Peyer's patch (tissue), 4 donors: ENCODE results near the gene NSMCE4A. TPM values are rescaled to one million over a fixed set of nuclear protein-coding genes. Genes with fewer than 3 reads are reported as not detected.
"Not testable (repeated sequence)": the region's sequence is repeated elsewhere in the genome, so short reads cannot be mapped to it uniquely, and the experiment has no call there.

Experiments used
- DNase-seq, 3 donors: peaks; one replicate each; pipeline ENCODE4 v3.0.0-alpha.2; 2017 to 2019
- H3K27ac ChIP-seq, 4 donors: fragments of 200-600 bp; sonication (generic); one replicate each; pipeline ENCODE4 v1.5.1; 2016 to 2019
- H3K27me3 ChIP-seq, 2 donors: fragments of 200-600 bp; sonication (generic); one replicate each; pipeline ENCODE4 v1.5.1; 2019
- H3K36me3 ChIP-seq, 3 donors: fragments of 200-600 bp; sonication (generic); one replicate each; pipeline ENCODE4 v1.5.1; 2016 to 2019
- H3K4me1 ChIP-seq, 4 donors: fragments of 200-600 bp; sonication (generic); one replicate each; pipeline ENCODE4 v1.5.1; 2016 to 2019
- H3K4me3 ChIP-seq, 4 donors: fragments of 200-600 bp; sonication (generic); 1 replicate in 3 of 4; 2 replicates in 1 of 4; pipeline ENCODE4 v1.5.1; 2016 to 2019; ENCODE audit warnings: mild to moderate bottlenecking in 1 of 4
- H3K9me3 ChIP-seq, 4 donors: fragments of 200-600 bp; sonication (generic); one replicate each; pipeline ENCODE4 v1.5.1; 2016 to 2019; ENCODE audit warnings: mild to moderate bottlenecking in 1 of 4
- POLR2A ChIP-seq, 2 donors: fragments of 450-650 bp; IDR thresholded peaks; one replicate each; pipeline ENCODE4 v1.5.1; 2017; ENCODE audit warnings: antibody characterized with exemption in 2 of 2, mild to moderate bottlenecking in 2 of 2, moderate library complexity in 2 of 2
- total RNA-seq, 4 donors: library from RNA; depleted of rRNA; stranded (reverse); fragments of >200 nt; gene quantifications; one replicate each; pipeline ENCODE4 v1.1.0, GENCODE V29; 2016
- TF ChIP-seq, protein P1 (sequence below), 6 experiments: fragments of 450-650 bp in 4 of 6; fragments of 200-600 bp in 2 of 6; sonication (generic) in 1 of 6; IDR thresholded peaks; one replicate each; pipeline ENCODE4 v1.5.1; 2017 to 2019; ENCODE audit warnings: antibody characterized with exemption in 6 of 6, mild to moderate bottlenecking in 3 of 6, moderate library complexity in 1 of 6

Gene NSMCE4A
- total RNA-seq, 4 donors from 2014 or later: 59.9 to 175 (median 114) TPM

DNA sequence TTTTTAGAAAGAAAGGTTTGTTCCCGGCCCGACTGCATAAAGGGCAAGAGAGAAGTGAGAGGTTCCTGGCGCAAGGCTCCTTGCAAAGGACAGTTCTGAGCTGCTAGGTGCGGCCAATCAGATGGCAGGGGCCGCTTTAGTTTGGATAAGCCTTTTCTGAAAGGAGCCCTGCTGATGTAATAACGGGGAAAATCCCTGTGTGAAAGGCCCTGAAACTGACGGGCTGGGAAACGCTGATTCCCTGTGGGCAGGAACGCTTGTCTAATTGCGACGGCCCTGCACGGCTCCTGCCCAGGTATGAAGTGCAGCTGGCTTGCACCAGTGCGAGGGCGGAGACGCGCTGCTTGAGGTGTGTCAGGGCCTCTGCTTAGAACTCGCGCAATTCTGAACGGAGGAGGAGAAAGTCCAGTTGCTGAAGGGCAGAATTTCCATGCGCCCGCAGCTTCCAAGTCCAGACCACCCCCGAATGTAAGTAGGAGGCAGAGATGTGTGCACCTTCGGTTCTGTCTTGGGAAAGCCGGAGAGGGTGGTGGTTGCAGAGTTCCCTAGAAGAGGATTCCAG lies 44.5 kb upstream of the NSMCE4A start:
- DNase-seq: peak in 2 of 3 donors; percentile 88 to 92
- Histone ChIP-seq H3K27me3 (no peaks in the 10 kb centered on the region), H3K36me3 (no peaks in the 10 kb centered on the region), H3K4me1 (no peaks in the 10 kb centered on the region), H3K9me3 (no peaks in the 10 kb centered on the region), H3K4me3 (peak overlapping the region in 3 of 4 donors; percentile 24 to 45 (median 44)), H3K27ac (peak overlapping the region in 3 of 4 donors; percentile 71 to 95 (median 92))
- TF ChIP-seq, protein P1, sequence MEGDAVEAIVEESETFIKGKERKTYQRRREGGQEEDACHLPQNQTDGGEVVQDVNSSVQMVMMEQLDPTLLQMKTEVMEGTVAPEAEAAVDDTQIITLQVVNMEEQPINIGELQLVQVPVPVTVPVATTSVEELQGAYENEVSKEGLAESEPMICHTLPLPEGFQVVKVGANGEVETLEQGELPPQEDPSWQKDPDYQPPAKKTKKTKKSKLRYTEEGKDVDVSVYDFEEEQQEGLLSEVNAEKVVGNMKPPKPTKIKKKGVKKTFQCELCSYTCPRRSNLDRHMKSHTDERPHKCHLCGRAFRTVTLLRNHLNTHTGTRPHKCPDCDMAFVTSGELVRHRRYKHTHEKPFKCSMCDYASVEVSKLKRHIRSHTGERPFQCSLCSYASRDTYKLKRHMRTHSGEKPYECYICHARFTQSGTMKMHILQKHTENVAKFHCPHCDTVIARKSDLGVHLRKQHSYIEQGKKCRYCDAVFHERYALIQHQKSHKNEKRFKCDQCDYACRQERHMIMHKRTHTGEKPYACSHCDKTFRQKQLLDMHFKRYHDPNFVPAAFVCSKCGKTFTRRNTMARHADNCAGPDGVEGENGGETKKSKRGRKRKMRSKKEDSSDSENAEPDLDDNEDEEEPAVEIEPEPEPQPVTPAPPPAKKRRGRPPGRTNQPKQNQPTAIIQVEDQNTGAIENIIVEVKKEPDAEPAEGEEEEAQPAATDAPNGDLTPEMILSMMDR (IDR thresholded peaks at IDR 0.05): no peak
- peak; percentile 83 to 86 for TF ChIP-seq POLR2A (IDR thresholded peaks at IDR 0.05)

DNA sequence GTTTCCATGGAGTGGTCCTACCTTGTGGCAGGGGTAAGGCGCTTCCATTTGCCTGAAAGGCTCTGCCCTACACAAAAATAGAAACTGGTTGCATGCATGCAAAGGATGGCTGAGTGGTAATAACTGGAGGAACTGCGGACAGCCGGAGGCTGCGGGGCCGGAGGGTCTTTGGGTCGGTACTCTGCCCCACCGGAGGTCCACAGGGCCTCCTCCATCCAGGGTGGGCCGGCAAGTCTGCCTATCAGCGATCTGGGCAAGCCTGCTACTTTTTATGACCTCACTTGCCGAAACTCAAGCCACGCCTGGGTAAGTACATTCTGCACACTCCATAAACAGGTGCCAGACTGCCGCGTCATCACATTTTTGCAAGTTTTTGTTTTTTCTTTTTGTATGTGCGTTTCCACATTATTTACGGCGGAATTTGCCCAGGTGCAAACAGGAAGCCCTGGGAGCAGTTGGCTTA lies 44.0 kb upstream of the NSMCE4A start:
- H3K27ac ChIP-seq: peak overlapping the region in 3 of 4 donors; percentile 71 to 95 (median 92)
- no peaks in the 10 kb centered on the region for H3K9me3 ChIP-seq
- H3K36me3 ChIP-seq: no peaks in the 10 kb centered on the region
- no peaks in the 10 kb centered on the region for H3K27me3 ChIP-seq
- H3K4me1 ChIP-seq: no peaks in the 10 kb centered on the region
- H3K4me3 ChIP-seq: peak overlapping the region in 3 of 4 donors; percentile 0 to 45 (median 44)
- no peak for TF ChIP-seq POLR2A (IDR thresholded peaks at IDR 0.05)
- TF ChIP-seq, protein P1 (IDR thresholded peaks at IDR 0.05): no peak
- peak in 2 of 3 donors; percentile 61 to 71 for DNase-seq

DNA sequence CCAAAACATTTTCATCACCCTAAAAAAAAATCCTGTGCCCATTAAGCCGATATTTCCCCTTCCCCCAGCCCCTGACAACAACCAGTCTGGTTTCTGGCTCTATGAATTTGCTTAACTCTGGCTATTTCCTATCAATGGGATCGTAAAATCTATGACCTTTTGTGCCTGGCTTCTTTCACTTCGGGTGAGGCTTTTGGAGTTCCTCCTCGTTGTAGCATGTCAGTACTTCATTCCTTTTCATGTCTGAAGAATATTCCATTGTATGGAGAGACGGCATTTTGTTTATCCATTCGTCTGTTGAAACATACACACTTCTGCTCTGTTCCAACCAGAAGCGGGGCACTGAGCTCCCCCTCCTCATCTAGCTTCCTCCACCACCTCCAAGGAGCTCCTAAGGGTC lies 43.5 kb upstream of the NSMCE4A start:
- DNase-seq: peak in 1 of 3 donors; percentile 24
- H3K27ac ChIP-seq: peak overlapping the region in 3 of 4 donors; percentile 71 to 95 (median 92)
- H3K4me3 ChIP-seq: peak overlapping the region in 3 of 4 donors; percentile 0 to 45 (median 44)
- TF ChIP-seq, protein P1 (IDR thresholded peaks at IDR 0.05): no peak
- TF ChIP-seq POLR2A (IDR thresholded peaks at IDR 0.05): no peak
- no peaks in the 10 kb centered on the region for H3K36me3 ChIP-seq
- no peaks in the 10 kb centered on the region for H3K27me3 ChIP-seq
- H3K9me3 ChIP-seq: no peaks in the 10 kb centered on the region
- no peaks in the 10 kb centered on the region for H3K4me1 ChIP-seq

DNA sequence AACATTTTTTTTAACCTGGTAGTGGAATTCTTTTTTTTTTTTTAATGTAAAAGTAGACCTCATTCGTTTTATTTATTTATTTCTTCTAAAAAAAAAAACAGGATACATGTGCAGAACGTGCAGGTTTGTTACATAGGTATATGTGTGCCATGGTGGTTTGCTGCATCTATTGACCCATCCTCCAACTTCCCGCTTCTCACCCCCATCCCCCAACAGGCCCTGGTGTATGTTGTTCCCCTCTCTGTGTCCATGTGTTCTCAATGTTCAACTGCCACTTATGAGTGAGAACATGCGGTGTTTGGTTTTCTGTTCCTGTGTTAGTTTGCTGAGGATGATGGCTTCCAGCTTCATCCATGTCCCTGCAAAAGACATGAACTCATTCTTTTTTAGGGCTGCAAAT lies 42.9 kb upstream of the NSMCE4A start:
- peak overlapping the region in 3 of 4 donors; percentile 71 to 95 (median 92) for H3K27ac ChIP-seq
- H3K4me1 ChIP-seq: not testable (repeated sequence)

DNA sequence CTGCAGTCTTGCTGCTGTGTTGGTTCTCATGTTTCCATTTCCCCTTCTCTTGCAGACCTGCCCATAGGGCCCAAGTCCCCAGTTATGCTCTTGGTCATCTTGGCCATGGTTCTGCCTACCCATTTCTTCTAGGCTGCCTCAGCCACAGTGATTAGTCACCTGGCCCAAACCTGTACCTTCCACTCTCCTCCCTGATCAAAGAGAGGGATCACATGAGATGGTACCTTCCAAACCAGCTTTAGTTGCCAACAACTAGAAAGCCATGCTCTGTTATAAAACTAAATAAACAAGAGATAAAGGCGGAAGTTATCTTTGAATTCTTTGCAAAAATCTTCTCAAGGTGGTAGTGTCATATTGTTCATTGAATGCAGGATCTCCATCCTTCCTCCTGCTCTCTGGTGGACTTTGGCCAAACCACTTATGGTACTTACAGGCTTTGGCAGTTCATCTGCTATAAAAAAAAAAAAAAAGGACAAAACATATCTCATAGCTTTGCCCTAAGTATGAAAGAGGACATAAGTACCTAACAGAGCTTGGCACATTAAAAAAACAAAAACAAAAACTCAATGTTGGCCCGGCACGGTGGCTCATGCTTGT lies 39.7 kb upstream of the NSMCE4A start:
- Histone ChIP-seq H3K27me3 (no peaks in the 10 kb centered on the region), H3K4me1 (no peaks in the 10 kb centered on the region), H3K9me3 (no peaks in the 10 kb centered on the region), H3K4me3 (no peak overlapping the region), H3K27ac (peak overlapping the region in 2 of 4 donors; percentile 50 to 65), H3K36me3 (no peaks in the 10 kb centered on the region)
- peak in 1 of 3 donors; percentile 58 for DNase-seq
- TF ChIP-seq, protein P1 (IDR thresholded peaks at IDR 0.05): no peak
- no peak for TF ChIP-seq POLR2A (IDR thresholded peaks at IDR 0.05)

More for the DNA sequence above, 42.9 kb upstream of the NSMCE4A start:
- not testable (repeated sequence) for H3K36me3 ChIP-seq, H3K27me3 ChIP-seq, H3K9me3 ChIP-seq, H3K4me3 ChIP-seq, DNase-seq

DNA sequence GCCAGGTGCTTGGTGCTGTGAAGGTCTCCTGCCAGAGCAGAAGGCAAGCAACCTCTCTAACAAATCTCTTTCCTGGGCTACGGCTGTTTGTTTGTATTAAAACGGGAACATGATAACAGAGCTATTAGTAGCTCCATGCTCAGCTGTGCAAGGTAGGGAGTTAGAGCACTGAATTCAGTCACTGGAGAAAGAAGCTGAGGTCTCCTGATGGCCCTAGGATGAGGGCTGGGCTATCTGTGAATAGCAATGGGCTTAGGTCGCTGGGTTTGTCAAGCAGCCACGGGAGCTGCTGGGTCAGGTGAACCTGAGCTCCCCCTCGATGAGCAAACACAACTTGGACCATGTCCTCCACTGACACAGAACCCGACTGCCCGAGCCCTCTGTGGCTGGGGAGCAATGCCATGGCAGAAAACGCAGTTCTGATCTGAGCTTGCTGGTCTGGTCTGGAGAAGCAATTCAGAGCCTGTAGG lies 38.3 kb upstream of the NSMCE4A start:
- H3K4me1 ChIP-seq: no peaks in the 10 kb centered on the region
- H3K27ac ChIP-seq: no peak overlapping the region
- TF ChIP-seq, protein P1 (IDR thresholded peaks at IDR 0.05): no peak
- no peak for TF ChIP-seq POLR2A (IDR thresholded peaks at IDR 0.05)
- H3K36me3 ChIP-seq: no peaks in the 10 kb centered on the region
- no peak overlapping the region for H3K4me3 ChIP-seq
- DNase-seq: no peak
- no peaks in the 10 kb centered on the region for H3K9me3 ChIP-seq
- no peaks in the 10 kb centered on the region for H3K27me3 ChIP-seq
